ENCODE data around the gene RNASE9.
A peak's percentile ranks its signal among the peaks of the same experiment; 100 is the strongest.
"Not testable (repeated sequence)": the region's sequence is repeated elsewhere in the genome, so short reads cannot be mapped to it uniquely, and the experiment has no call there.

The RNASE9 gene

GRCh38 chr14:20572382-20572990, 11.6 kb upstream of the RNASE9 start:
- not testable (repeated sequence) for DNase-seq

- DNase-seq = not testable (repeated sequence)
Measured at GRCh38 chr14:20570720-20571119, 9.9 kb upstream of the RNASE9 start.

DNA sequence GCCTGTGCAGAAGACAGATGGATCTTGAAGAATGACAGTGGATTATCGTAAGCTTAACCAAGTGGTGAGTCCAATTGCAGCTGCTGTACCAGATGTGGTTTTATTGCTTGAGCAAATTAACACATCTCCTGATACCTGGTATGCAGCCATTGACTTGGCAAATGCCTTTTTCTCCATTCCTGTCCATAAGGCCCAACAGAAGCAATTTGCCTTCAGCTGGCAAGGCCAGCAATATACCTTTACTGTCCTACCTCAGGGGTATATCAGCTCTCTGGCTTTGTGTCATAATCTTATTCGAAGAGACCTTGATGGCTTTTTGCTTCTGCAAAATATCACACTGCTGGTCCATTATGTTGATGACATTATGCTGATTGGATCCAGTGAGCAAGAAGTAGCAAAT, 9.0 kb upstream of the RNASE9 start:
- DNase-seq = not testable (repeated sequence)

DNA sequence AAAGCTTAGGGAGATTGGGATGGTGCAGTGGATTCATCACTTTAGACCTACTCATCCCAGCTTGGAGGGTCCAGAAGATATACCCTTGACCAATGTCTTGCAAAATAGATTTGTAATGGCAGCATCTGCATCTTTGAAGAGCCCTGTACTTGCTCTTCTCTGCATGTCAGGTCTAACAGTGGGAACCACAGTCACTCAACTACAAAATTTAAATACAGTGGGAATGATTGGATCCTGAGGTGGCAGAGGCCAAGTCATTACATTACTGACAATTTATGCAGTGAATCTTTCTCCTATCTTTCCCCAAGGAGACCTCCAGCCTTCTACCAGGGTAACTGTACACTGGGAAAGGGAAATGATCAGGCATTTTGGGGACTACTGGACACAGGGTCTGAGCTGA, 8.2 kb upstream of the RNASE9 start:
- DNase-seq = no peak

- no peak for DNase-seq
Measured at GRCh38 chr14:20568393-20568792, 7.5 kb upstream of the RNASE9 start.

GRCh38 chr14:20567199-20567598, 6.4 kb upstream of the RNASE9 start:
- DNase-seq = not testable (repeated sequence)

DNA sequence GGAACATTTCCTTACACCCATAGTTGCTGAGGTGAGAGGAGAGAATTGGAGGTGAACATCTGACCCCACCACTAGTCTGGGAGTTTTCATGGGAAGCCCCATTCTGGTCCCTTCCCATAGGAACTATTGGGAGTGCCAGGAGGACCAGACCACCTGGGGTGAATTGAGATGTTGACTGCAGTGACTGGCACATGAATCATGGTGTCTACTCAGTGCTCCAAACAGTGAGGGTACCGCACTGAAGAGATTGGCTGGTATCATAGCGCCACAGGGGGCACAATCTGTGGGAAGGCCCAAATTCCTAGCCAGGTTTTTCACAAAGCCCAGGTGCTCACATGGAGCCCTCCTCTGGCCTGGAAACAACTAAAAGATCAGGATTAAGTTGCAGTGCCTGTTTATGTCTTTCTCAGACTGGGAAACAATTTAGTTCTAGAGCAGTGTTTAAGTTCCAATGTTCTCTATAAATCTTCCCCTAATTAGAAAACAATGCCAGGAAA, 3.7 kb upstream of the RNASE9 start:
- no peak for DNase-seq

GRCh38 chr14:20563971-20564370, 3.1 kb upstream of the RNASE9 start:
- DNase-seq = no peak

DNA sequence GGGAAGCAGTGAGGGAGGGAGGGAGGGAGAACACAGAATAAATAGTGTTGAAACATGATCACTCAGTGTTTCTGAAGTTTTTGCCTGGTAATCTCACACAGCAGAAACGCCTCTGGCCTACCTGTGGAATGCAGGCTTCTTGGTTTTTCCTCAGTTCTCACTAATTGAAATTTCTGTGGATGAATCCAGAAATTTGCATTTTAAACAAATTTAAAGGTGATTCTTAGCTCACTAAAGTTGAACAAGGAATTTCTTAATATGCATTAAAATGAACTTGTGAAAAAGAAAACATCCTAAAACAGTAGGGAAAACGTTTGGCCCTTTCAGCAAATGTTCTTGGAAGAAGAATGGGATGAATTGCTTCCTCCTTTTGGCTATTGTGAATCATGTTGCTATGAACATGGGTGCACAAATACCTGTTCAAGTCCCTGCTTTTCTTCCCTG, 1.4 kb downstream of the RNASE9 start:
- no peak for DNase-seq

DNA sequence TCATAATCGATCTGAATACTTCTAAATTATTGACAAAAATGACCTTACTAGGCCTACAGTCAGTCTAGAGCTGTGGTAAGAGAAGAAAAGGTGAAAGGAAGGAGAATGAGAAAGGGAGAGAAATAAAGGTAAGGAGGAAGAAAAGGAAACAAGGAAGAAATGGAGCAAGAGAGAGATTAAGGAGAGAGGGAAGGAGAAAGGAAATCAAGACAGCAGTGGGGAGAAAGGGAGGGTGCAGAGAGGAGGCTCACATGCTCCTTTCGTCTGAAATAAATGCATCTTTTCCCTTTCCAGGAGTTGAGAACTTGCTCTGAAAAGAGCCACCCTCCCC, 3.7 kb downstream of the RNASE9 start:
- DNase-seq = no peak

DNA sequence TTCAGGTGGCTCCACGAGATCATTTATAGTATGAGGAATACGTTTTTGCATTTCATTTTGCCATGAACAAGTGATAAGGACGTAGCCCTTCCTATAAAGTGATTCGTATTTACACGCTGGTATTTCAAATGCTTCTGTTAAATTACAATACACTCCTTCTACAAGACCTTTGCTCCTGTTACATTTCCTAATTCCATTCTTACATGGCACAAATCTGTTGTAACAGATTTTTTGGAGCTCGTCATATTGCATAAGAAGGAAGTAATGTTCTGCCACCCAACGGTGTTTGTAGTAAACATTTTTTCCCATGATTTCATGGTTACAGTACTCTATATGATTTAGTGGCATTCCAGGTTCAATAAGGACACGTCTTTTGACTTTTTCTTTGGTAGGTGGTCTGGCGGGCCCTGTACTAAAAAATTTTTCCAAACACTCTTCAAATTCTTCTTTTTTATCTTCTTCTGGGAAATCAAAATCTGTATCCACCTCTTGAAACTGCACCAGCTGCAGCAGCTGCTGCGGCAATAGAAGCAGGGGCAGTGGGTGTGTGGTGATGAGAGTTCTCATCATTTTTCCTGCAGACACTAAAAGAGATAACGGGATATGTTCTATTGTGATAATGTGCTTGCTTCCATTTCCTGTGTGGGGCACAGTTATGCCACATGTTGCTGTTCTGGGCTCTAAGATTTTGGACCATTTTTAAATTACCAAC, 4.2 kb downstream of the RNASE9 start:
- DNase-seq = no peak

DNA sequence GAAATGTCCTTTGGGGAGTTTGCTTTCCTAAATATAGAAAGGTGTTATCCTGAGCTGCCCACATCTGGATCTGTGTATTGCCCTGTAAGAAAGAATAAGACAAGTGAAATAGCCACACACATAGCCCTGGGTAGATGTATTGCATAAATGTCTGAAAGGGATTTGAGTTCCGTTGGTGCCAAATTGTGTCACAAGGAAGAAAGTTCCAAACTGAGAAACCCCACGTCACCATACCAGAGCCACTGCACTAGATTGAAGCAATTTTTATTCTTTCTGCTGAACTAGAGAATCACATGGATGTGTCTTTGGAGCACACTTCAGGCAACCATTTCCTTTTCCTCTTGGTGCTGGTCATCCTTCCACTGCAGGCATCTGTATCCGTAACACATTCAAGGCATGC, 5.0 kb downstream of the RNASE9 start:
- no peak for DNase-seq

DNA sequence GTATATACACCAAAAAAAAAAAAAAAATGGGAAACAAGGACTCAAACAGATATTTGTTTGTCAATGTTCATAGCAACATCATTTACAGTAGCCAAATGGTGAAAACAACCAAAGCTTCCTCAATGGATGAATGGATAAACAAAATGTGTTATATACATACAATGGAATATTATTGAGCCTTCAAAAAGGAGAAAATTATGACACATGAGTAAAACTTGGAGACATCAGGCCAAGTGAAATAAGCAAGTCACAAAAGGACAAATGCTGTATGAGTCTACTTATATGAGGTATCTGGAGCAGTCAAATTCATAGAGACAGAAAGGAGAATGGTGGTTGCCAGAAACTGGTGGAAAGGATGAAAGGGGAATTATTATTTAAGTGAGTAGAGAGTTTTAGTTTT, 7.8 kb downstream of the RNASE9 start:
- DNase-seq = no peak

GRCh38 chr14:20551606-20552005, 9.2 kb downstream of the RNASE9 start:
- DNase-seq = no peak

DNA sequence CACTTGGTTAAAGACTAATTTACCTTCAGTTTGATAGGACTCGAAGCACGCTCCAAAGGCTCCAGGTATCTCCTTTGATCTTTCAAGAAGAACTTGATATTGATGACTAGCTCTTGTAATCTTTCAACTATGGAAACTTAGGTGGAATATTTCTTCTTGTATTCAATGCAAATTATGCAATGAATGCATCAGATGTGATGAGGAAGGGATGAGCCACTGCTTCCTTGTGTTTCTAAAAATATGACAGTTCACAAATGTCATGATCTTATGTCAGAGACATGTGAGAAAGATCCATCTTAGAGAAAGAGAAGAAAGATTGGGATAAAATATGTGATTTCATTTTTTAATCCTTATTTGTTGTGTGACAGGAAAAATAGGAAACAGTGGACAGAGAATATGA, 9.9 kb downstream of the RNASE9 start:
- no peak for DNase-seq

GRCh38 chr14:20548414-20549158, 12.3 kb downstream of the RNASE9 start:
- no peak for DNase-seq

DNA sequence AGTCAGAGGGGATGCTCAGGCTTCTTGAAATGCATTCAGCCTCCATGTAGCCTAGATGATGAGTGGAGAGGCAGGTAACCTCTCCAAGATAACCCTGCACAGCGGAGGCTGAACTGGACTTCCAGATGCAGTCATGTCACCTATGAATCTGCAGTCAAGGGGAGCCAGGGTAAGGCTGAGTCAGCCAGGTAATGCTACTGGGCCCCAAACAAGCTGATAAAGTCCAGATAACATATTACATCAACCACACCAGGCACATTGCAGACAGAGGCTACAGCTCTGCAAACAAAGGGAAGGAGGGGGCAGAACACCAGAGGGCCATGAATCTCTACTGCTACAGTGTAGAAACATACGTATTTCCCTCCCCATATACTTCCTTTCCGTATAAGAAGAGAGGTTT, 14.0 kb downstream of the RNASE9 start:
- no peak for DNase-seq

GRCh38 chr14:20539906-20540305, 20.9 kb downstream of the RNASE9 start:
- DNase-seq = no peak

- DNase-seq = peak; percentile 88 to 90
Measured at GRCh38 chr14:20530771-20531571, 29.9 kb downstream of the RNASE9 start.

DNA sequence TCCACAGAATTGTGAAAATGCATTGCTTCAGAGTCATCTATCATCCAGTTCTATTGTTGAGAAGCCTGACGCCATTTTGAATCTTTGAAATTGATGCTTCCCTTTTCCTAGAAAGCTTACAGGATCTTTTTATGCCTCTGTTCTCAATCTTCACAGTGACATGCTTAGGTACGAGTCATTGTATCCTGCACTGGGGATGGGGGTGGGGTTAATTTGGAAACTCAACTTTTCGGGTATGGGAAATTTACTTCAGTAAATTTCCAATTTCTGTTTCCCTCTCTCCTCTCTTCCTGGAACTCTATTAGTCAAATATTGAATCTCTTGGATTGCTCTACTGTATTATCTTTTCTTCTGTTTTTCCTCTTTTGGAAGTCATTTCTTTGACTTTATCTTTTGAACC, 31.0 kb downstream of the RNASE9 start:
- no peak for DNase-seq

DNA sequence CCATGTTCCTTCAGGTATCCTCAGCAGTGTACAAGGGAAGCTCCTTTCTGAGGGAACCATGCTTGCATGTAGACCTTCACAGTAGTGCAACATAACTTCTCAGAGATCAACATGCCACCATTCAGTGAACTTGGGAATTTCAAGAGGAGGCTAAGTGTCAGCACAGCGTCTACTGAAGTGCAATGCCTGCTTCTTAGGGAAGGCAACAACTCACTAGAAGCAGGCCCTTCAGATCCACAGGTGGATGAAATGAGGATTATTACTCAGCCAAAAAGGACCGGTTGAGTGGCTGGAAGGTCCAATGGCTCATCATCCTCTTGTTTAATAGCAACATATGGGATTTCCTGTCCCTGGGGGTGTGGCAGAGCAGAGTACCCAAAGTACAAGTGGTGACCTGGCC, 36.8 kb downstream of the RNASE9 start:
- DNase-seq = peak in 1 of 2 experiments; percentile 15

DNA sequence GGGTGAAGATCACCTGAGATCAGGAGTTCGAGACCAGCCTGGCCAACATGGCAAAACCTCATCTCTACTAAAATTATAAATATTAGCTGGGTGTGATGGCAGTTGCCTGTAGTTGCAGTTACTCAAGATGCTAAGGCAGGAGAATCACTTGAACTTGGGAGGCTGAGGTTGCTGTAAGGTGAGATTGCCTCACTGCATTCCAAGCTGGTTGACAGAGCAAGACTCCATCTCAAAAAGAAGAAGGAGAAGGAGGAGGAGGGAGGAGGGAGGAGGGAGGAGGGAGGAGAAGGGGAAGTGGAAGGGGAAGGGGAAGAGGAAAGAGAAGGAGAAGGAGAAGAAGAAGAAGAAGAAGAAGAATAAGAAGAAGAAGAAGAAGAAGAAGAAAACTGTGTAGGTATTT, 38.5 kb downstream of the RNASE9 start:
- no peak for DNase-seq

- DNase-seq = no peak
Measured at GRCh38 chr14:20516921-20517320, 43.9 kb downstream of the RNASE9 start.

Measured in NCI-H524 (cell line).